Measurements from ENCODE around the gene CLASP1. TPM values are rescaled to one million over a fixed set of nuclear protein-coding genes. Genes with fewer than 3 reads are reported as not detected.

Gene CLASP1
- total and polyA plus RNA-seq, 2 experiments from 2014 or later: 16.6 to 56.3 TPM

GRCh38 chr2:121334581-121335293 is 314.5 kb downstream of the CLASP1 start:
- no peak overlapping the region for H3K27ac Mint-ChIP-seq
- H3K27me3 ChIP-seq (ENCODE audit: insufficient read depth): no peaks in the 10 kb centered on the region
- no peak overlapping the region for H3K4me3 Mint-ChIP-seq
- peaks cover 9% of the 10 kb centered on the region for H3K27me3 Mint-ChIP-seq (ENCODE audit: insufficient read depth, low read depth, poor library complexity)
- no peaks in the 10 kb centered on the region for H3K79me2 ChIP-seq (replicated peaks; ENCODE audit: insufficient read depth)
- H3K4me3 ChIP-seq: no peak overlapping the region
- ATAC-seq (peak; percentile 55), DNase-seq (ENCODE audit: low spot score) (peak; percentile 76)
- H3K4me2 ChIP-seq: no peak overlapping the region
- peaks cover 30% of the 10 kb centered on the region for H3K4me1 Mint-ChIP-seq
- peaks cover 1% of the 10 kb centered on the region for H3K36me3 Mint-ChIP-seq (ENCODE audit: low read depth)
- H3K36me3 ChIP-seq (ENCODE audit: insufficient read depth): no peaks in the 10 kb centered on the region
- no peak overlapping the region for H3K27ac ChIP-seq (ENCODE audit: low read depth)
- TF ChIP-seq CTCF (conservative IDR thresholded peaks at IDR 0.05; ENCODE audit: low read depth in 2 of 2): peak in 1 of 2 experiments; percentile 11; a peak in 1 of 4 replicates
- no peak for TF ChIP-seq REST (IDR thresholded peaks at IDR 0.05; ENCODE audit: unreplicated experiment)
- no peaks in the 10 kb centered on the region for H3F3A ChIP-seq (replicated peaks; ENCODE audit: low read depth)
- H3K4me1 ChIP-seq (ENCODE audit: insufficient read depth): peaks cover 13% of the 10 kb centered on the region
- H2AFZ ChIP-seq: no peak overlapping the region
- H3K9me2 ChIP-seq (ENCODE audit: insufficient read depth): no peaks in the 10 kb centered on the region
- no peaks in the 10 kb centered on the region for H4K20me1 ChIP-seq (replicated peaks; ENCODE audit: insufficient read depth)
- no peaks in the 10 kb centered on the region for H3K9me3 Mint-ChIP-seq

GRCh38 chr2:121333834-121334558 is 315.3 kb downstream of the CLASP1 start:
- H3K4me1 ChIP-seq (ENCODE audit: insufficient read depth): peaks cover 13% of the 10 kb centered on the region
- H3K27me3 Mint-ChIP-seq (ENCODE audit: insufficient read depth, low read depth, poor library complexity): peaks cover 9% of the 10 kb centered on the region
- no peaks in the 10 kb centered on the region for H3F3A ChIP-seq (replicated peaks; ENCODE audit: low read depth)
- no peaks in the 10 kb centered on the region for H3K9me3 Mint-ChIP-seq
- ATAC-seq (no peak), DNase-seq (ENCODE audit: low spot score) (no peak)
- no peak overlapping the region for H3K27ac ChIP-seq (ENCODE audit: low read depth)
- H3K27me3 ChIP-seq (ENCODE audit: insufficient read depth): no peaks in the 10 kb centered on the region
- no peak overlapping the region for H3K27ac Mint-ChIP-seq
- no peaks in the 10 kb centered on the region for H3K9me2 ChIP-seq (ENCODE audit: insufficient read depth)
- H3K4me3 ChIP-seq: no peak overlapping the region
- no peak overlapping the region for H2AFZ ChIP-seq
- H3K4me1 Mint-ChIP-seq: peaks cover 29% of the 10 kb centered on the region
- H3K79me2 ChIP-seq (replicated peaks; ENCODE audit: insufficient read depth): no peaks in the 10 kb centered on the region
- no peaks in the 10 kb centered on the region for H4K20me1 ChIP-seq (replicated peaks; ENCODE audit: insufficient read depth)
- H3K4me2 ChIP-seq: no peak overlapping the region
- no peaks in the 10 kb centered on the region for H3K36me3 Mint-ChIP-seq (ENCODE audit: low read depth)
- no peaks in the 10 kb centered on the region for H3K36me3 ChIP-seq (ENCODE audit: insufficient read depth)
- H3K4me3 Mint-ChIP-seq: no peak overlapping the region
- TF ChIP-seq POLR2AphosphoS5 (IDR thresholded peaks at IDR 0.05; ENCODE audit: low read depth) (no peak), NANOG (IDR thresholded peaks at IDR 0.05; ENCODE audit: borderline replicate concordance) (no peak), ZNF114 (CRISPR knock-in tag; IDR thresholded peaks at IDR 0.05) (no peak), EZH2phosphoT487 (IDR thresholded peaks at IDR 0.05; ENCODE audit: unreplicated experiment) (no peak), ZNF462 (CRISPR knock-in tag; IDR thresholded peaks at IDR 0.05) (no peak), ZNF331 (CRISPR knock-in tag; IDR thresholded peaks at IDR 0.05; ENCODE audit: low read depth) (no peak)
